ENCODE measurements around the gene C3.

DNA sequence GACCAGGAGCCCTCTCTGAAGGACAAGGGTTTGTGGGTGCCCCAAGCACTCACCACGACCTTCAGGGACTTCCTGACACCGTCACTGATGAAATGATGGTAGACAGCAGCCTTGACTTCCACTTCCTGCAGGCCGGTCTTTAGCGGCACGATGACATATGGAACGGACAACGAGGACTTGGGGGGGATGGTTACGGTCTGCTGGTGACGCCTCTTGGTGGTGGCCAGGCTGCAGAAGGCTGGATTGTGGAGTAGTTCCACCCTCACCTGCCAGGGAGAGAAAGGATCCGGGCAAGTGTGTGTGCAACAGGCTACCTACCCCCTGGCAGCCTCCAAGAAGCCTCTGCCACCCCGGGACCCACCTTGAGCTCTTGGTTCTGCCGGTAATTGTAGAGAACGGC lies 23.2 kb downstream of the C3 start:
- TF ChIP-seq, protein P1, sequence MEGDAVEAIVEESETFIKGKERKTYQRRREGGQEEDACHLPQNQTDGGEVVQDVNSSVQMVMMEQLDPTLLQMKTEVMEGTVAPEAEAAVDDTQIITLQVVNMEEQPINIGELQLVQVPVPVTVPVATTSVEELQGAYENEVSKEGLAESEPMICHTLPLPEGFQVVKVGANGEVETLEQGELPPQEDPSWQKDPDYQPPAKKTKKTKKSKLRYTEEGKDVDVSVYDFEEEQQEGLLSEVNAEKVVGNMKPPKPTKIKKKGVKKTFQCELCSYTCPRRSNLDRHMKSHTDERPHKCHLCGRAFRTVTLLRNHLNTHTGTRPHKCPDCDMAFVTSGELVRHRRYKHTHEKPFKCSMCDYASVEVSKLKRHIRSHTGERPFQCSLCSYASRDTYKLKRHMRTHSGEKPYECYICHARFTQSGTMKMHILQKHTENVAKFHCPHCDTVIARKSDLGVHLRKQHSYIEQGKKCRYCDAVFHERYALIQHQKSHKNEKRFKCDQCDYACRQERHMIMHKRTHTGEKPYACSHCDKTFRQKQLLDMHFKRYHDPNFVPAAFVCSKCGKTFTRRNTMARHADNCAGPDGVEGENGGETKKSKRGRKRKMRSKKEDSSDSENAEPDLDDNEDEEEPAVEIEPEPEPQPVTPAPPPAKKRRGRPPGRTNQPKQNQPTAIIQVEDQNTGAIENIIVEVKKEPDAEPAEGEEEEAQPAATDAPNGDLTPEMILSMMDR (IDR thresholded peaks at IDR 0.05; ENCODE audit: borderline replicate concordance, extremely low read depth, low read length, poor library complexity, severe bottlenecking): no peak
- TF ChIP-seq EZH2 (IDR thresholded peaks at IDR 0.05; ENCODE audit: borderline replicate concordance, low read depth, low read length, severe bottlenecking): no peak

All from DND-41 (cell line).